A204.1 (cell line): Measurements from ENCODE around the gene LTB4R.

Experiments
- FAIRE-seq: peaks from 2 replicates; lab custom pipeline; 2012; peaks lifted over from hg19 to GRCh38; lab: Jason Lieb, UNC

Gene LTB4R, protein sequence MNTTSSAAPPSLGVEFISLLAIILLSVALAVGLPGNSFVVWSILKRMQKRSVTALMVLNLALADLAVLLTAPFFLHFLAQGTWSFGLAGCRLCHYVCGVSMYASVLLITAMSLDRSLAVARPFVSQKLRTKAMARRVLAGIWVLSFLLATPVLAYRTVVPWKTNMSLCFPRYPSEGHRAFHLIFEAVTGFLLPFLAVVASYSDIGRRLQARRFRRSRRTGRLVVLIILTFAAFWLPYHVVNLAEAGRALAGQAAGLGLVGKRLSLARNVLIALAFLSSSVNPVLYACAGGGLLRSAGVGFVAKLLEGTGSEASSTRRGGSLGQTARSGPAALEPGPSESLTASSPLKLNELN

DNA sequence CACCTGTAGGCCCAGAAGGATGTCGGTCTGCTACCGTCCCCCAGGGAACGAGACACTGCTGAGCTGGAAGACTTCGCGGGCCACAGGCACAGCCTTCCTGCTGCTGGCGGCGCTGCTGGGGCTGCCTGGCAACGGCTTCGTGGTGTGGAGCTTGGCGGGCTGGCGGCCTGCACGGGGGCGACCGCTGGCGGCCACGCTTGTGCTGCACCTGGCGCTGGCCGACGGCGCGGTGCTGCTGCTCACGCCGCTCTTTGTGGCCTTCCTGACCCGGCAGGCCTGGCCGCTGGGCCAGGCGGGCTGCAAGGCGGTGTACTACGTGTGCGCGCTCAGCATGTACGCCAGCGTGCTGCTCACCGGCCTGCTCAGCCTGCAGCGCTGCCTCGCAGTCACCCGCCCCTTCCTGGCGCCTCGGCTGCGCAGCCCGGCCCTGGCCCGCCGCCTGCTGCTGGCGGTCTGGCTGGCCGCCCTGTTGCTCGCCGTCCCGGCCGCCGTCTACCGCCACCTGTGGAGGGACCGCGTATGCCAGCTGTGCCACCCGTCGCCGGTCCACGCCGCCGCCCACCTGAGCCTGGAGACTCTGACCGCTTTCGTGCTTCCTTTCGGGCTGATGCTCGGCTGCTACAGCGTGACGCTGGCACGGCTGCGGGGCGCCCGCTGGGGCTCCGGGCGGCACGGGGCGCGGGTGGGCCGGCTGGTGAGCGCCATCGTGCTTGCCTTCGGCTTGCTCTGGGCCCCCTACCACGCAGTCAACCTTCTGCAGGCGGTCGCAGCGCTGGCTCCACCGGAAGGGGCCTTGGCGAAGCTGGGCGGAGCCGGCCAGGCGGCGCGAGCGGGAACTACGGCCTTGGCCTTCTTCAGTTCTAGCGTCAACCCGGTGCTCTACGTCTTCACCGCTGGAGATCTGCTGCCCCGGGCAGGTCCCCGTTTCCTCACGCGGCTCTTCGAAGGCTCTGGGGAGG, at the start of gene LTB4R:
TSS of gene LTB4R (plus strand) at position 857 of the 959 bp plus-strand sequence. CDS start 4,150 bp downstream, outside the sequence.
- no peak for FAIRE-seq

DNA sequence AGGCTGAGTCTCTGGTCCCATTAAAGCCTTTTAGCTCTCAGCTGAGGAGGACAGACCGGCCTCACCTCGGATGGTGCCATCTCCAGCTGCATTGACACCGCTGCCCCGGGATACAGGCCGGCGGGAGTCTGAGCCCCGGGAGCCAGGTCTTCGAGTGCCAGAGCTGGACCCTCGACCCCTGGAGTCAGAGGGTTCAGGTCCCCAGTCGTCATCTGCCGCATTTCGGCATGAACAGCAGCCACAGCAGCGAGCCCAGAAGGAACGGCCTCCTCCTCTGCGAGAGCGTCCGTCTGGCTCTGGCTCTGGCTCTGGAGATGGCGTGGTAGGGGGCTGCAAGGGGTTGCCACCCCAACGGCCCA, 49.4 kb upstream of the LTB4R start:
- FAIRE-seq = no peak

DNA sequence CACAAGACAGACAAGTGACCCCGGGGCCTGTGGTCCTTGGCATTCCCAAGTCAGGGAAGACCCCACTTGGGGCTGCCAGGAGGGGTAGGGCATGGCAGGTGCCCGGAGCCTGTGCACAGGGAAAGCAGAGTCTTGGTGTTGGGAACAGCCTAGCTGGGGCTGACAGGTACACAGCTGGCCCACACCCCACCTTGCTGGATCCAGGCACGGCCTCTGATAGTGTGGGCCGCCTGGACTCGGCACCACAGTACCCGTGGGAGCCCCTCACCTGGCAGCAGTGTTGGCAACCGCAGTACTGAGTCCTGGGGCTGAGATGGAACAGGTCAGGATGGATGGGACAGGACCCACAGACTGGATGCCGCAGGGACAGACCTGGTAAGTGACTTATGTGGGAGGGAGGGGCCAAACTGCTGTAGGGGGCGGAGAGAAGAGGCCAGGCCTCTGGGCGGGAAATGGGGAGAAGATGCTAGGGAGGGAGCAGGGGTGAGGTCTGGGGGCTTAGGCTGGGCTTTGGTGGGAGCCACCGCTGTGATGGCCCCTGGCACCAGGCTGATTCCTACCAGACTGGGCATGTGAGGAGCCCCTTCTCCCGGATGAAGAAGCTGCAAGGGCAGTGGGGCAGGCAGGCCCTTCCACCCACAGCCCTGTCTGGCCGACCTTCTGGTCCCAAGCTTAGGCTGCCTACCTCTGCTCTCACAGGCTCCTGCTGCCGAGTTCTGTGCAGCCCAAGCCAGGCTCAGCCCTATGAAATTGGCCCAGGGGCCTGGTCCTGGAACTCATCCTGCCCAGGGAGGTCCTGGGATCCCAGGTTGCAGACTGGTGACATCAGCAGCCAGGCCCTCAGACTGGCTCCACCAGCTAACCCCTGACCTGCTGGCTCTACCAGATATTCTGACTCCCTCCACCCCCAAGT, 48.2 kb upstream of the LTB4R start, which contains the start of gene TGM1:
TSS of gene TGM1 (minus strand) at position 357 of the 913 bp plus-strand sequence. CDS start 825 bp downstream, outside the sequence.
- no peak for FAIRE-seq

DNA sequence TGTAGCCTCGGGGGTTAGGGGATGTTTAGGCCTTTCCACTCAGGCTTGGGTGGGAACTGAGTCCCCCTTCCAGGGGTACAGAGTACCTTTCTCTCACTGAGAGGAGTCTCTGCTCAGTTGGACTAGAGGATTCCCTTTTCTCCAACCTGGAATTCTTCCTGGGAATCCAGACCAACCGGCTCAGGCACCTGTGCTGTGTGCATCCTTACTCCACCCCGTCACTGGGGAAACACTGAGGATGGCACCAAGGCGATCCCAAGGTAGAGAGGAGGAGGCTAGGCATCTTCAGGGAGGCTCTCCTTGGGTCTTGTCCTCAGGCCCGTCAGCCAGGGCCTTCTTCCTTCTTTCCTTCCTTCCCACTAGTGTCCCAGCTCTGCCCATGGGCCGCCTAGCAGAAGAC, 47.5 kb upstream of the LTB4R start:
- FAIRE-seq = no peak

DNA sequence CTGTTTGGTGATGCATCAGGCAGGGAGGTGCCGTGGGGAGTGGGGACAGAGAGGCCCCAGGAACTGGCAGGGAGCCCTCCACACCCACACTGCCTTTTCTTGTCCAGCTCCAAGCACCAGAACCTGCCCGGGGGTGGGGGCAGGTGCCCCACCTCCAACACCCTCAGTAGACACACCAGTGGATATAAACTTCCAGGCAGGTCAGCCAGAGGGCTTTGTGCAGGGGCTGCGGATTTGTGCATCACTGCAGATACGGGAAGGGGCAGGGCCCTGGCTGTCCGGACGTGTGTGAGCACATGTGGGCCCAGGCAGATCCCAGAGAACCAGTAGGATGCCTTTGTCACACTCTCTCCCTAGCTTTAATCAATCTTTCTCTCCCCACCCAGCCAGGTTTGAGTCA, 47.0 kb upstream of the LTB4R start:
- FAIRE-seq = no peak

DNA sequence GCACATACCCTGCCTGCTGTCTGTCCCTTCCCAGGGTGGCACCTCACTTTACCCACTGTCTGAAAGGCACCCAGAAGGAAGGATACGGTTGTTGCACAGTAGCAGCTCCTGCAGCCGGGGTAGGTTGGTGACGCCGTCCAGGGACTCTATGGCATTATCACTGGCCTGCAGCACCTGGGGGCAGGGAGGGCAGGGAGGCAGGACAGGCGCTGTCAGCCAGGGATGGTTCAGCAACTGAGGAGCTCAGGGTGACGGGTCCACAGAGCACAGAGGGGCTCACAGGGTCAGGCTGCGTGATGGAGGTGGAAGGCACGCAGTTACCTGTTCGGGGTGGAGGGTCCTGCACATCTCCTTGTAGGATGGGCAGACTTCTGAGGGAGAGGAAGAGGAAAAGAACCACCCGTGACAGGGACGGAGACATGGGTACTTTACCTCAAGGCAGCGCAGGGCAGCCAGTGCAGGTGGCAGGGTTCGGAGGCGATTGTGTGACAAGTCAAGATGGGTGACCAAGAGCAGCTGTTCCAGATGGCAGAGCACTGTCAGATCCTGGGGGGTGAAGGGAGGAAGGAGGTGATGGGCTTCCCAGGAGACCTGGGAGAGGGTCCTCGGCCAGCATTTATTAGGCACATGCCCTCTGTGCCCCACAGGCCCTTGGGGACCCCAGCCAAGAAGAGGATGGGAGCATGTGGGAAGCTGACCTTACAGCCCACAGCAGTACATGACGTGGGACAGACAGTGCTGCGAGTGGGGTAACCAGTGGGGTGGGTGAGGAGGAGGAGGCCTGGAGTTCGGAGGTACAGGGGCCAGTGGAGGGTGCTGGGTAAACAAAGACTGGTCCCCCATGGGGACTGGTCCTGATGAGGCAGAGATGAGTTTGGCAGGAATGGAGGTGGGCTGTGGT, 44.7 kb upstream of the LTB4R start:
- no peak for FAIRE-seq

DNA sequence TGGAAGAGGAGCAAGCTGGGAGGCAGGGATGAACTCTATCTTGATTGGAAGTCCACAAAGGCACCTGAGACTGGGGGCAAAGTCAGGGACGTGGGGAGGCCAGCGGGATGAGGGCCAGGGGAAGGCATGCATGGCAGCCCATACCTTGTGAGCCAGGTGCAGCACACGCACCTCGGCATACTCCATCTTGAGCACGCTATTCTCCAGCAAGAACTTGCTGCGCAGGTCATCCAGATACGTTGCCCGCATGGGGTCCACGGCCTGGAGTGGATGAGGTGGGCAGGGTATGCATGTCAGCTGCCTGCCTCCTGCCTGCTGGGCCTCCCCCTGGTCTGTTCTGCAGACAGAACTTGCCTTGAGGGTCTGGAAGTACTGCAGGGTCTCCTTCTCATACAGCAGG, 43.8 kb upstream of the LTB4R start:
- no peak for FAIRE-seq

DNA sequence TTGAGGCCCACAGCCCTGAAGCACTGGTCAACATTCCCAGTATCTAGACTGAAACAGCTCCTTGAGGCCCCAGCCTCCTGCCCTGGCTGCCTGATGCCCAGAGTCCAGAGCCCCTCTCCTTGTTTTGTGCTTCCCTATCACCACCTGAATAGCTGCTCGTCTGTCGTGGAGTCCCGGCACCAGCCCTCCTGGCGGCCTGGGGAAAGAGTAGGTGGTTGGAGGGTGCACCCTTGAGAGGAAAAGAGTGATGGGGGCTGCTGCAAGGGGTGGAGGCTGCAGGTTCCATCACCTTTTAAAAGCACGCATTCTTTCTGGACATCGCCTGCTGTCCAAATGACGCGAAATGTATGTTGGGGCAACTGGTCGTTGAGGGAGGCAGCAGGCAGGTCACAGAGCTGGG, 43.1 kb upstream of the LTB4R start:
- no peak for FAIRE-seq

DNA sequence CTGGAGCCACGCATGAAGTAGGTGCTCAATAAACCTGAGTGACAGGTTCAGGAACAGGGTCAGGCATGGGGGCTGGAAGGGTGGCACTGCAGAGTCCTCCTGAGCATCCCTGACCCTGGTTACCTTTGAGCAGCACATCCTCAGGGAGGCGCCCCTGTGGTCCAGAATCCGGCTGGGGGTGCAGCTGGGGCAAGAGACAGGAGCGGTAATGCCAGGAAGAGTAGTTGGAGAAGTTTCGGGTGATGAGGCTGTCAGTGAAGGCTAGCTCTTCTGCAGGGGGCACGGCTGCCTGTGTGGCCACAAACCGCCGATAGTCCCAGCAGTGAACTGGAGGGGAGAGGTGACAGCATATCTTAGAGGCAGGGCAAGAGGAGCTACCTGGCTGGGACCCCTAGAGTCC, 41.9 kb upstream of the LTB4R start:
- FAIRE-seq = no peak

DNA sequence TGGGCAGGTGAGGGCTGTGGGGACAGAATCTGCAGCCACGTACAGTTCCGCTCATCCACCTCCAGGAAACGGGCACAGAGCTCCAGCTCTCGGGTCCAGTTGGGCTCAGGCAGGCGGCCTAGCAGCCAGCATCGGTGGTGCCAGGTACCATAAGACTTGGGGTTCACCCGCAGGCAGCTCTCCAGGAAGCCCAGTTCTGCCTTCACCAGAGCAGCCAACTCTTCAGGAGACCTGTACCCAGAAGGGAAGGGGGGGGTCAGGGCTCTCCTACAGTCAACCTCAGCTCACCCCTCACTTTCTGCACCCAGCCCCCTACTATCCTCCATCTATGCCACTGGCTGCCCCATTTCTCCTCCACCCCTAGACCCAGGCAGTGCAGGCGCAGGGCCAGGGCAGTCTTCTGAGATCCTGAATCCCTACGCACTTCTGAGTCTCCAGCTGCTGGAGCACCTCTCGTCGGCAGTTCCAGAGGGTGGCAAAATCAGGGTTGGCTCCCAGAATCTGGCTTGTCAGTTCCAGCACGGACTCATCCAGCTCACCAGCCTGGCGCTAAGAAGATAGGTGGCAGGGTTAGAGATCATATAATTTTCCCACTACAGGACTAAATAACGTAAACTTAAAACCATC, 41.3 kb upstream of the LTB4R start:
- no peak for FAIRE-seq

DNA sequence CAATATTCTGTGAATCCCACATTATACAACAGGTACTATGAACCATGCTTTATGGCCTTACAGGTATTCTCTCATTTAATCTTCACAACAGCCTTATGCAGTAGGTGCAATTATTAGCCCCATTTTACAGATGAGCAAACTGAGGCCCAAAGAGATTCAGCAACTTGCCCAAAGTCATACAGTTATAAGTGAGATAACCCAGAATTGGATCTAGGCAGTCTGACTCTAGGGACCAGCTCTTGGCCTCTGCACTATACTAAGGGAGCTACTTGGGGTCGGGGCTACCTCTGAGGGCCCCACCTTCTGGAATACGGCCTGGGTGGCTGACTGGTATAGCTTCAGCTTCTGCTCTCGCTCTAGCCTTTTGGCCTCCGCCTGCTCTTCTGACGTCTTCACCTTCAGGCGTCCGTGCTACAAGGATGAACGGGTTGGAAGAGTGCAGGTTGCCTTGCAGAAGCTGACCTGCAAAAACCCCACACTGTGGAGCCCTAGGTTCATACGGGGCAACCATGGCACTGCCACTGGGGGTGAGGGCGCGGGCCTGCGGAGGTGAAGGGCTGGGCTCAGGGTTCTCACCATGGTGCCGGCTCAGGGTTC, 40.7 kb upstream of the LTB4R start:
- no peak for FAIRE-seq

DNA sequence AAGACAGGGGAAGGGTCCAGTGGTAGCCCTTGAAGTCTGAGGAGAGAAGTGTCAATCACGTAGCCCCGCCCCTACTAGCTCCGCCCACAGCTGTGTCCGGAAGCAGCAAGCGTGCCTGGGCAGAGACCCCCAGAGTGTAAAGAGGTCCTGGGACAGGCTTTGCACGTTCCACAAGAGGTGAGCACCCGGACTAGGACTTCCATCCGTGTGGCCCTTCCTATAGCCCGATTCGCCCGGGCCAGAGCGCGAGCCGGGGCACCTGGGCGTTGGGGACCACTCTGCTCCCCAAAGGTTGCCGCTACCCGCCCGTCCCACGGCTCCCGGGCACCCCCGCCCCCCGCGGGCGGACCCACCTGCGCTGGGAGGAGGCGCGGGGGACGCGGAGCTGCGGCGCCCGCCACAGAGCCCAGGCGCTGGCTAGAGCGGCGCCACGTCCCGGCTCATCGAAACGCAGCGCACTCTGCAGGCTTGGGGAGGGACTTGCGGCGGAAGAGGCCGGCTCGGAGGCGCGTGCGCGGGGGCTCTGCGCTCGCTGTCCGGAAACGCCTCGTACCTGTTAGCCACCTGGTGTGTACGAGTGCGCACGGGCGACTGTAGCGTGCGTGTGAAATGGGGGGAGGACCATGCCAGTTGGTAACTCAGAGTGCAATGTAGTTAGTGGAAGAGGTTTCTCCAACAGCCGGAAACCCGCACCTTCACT, 40.0 kb upstream of the LTB4R start, which contains the start of gene RABGGTA:
TSS of gene RABGGTA (minus strand) at position 464 of the 700 bp plus-strand sequence. CDS start 482 bp downstream, outside the sequence.
- FAIRE-seq = no peak

DNA sequence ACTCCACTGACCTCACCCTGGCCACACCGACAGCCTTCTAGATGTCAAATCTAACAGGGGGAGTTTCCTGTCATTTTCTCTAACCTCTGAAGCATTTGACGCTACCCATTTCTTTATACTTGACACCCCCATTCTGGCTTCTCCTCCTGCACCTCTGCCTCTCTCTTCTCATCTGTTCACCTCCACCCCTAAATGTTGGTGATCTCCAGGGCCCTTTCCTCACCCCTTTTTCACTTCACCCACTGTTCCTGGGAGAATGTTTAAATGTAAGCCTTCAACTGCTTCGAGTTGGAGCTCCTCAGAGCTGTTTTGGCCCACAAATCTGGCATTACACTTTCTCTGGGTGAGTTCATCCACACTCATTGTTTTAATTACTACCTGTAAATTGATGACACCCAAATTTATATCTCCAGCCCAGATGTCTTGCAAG, 39.5 kb upstream of the LTB4R start:
- no peak for FAIRE-seq

DNA sequence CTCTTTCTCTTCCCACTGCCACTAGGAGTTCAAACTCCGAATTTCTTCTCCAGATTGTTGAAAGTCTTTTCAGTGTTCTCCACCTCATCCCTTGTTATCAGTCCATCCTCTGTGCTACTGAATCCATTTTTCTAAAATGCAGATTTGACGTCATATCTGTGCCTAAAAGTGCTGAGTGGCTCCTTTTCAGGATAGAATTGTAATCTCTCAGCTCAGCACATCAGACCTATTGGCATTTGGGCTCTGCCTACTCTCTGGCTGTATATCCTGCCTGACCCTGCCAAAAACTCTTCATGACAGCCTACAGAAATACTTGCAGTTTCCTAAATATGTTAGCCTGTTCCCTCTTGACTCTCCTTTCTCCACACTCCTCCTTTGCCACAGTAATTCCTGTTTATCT, 38.8 kb upstream of the LTB4R start:
- no peak for FAIRE-seq

DNA sequence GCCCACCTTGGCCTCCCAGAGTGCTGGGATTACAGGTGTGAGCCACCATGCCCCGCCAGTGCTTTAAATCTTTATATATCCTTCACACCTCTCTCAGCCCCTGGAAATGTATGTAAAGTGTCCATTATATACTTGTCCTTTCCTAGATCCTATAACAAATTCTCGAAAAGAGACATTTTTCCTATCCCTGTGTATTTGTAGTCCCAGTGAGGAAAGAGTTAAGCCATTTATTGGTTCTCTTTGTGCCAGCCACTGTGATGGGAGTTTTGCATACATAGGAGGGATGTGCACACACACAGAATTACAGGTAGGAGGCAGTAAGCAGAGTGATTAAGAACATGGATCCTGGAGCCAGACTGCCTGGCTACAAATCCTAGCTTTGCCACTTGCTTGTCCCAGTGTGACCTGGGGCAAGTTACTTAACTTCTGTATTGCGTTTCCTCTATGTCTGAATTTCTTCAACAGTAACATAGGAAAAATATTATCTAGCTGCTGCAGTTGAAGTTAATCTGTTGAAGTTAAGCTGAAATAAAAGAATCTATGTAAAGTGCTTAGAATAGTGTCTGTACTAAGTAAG, 37.8 kb upstream of the LTB4R start:
- FAIRE-seq = no peak

DNA sequence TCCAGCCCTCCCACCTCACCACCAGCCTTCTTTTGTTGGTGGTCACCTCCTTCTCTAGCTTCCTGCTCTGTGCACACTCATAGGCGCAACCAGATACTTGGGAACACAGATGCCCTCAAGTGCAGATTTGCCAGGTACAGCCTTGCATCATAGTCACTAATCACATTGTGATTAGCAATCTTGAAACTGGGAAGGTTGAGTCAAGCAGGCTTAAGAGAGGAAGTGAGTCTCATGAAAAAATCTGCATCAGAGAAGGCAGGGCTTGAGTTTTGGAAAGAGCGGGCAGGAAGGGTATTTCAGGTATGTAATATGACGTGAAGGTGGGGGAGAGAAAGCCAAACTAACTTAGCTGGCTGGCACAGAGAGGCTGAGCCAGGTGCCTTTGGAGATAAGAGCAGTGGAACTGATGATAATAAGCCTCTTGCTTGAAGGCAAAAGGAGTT, 37.2 kb upstream of the LTB4R start:
- no peak for FAIRE-seq

DNA sequence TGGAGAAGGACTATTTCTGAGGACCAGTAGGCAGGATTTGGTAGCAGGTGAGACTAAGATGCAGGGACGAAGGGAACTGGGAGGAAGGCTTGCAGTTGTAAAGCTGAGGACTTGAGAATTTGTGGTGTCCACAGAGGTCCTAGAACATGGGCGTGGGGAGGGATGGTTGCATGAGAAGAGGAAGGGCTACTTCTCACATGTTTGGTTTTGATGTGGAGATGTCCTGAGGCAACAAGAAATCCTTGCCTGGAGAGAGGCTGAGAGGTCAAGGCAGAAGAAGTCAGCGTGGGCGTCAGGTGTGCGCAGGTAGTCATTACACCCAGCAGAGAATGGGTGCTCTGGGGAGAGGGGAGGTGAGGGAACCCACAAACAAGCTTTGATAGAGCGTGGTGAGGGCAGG, 34.2 kb upstream of the LTB4R start:
- no peak for FAIRE-seq

DNA sequence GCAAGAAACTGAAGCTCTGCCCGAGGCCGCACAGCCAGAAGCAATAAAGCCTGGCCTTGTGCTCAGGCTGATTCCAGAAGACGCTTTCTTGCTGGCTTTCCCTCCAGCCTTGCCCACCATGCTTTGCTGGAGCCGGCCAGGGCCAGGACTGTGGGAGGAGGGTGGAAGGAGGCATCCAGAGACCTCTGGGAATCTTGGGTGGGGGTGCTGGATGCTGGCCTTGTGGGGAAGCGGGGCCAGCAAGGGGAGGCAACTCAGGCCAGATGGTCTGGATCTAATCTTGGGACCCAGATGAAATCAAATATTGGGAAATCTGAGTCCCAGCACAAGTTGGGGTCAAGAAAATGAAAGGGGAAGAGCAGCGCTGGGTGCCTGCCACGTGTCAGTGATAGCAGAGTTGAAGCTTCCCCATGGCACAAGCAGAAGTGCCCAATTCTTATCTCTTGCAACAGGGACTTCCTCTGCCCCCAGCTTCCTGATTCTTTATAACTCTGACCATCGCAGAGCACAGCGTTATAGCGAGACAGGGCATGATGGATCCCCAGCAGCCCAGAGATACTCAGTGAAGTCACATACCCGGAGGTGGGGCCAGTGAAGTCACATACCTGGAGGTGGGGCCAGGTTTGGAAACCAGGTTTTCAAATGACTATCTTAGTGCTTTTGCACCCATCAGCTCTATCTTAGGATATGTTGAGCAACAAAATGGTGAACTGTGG, 33.5 kb upstream of the LTB4R start:
- FAIRE-seq = no peak
